ENCODE results near the gene SPACA7.

GRCh38 chr13:112438094-112438493 lies 61.9 kb downstream of the SPACA7 start:
- TF ChIP-seq CTCF (IDR thresholded peaks at IDR 0.05) (no peak), POLR2A (IDR thresholded peaks at IDR 0.05) (no peak)
